GM19193 (cell line): ENCODE results near the gene SPATA20.

ENCODE experiments used
- POLR2A ChIP-seq: IDR thresholded peaks from 4 replicates; pipeline ENCODE4 v1.6.1; 2011; ENCODE audit not compliant: insufficient read depth, insufficient read length; ENCODE audit errors: extremely low read depth

SPATA20 gene

GRCh38 chr17:50603340-50603739, 56.4 kb downstream of the SPATA20 start:
- no peak for TF ChIP-seq POLR2A

GRCh38 chr17:50604513-50604912, 57.5 kb downstream of the SPATA20 start:
- no peak for TF ChIP-seq POLR2A

GRCh38 chr17:50605429-50605828, 58.5 kb downstream of the SPATA20 start:
- no peak for TF ChIP-seq POLR2A
